Measurements from ENCODE around the gene ZNF350.

ZNF350 gene

DNA sequence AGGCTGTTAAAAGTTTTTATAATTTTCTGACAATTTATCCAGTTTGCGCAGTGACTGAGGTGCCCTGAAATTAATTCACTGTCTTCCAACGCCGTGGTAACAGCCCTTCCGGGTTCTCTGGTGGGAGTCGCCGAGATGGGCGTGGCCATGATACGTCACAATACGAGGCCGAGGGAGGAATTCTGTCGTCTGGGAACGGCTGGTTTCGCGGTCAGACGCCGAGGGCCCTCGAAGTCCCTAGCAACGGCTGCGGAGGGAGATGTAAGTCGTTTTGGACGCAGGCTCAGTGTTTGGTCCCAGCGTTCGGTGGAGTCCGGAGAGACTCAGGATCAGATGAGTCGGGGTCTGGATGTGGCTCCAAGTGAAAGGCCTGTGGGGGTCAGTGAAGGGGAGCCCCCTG lies 37.7 kb downstream of the ZNF350 start:
- Histone ChIP-seq H3K27me3 (ENCODE audit: low read depth, low read length) (no peaks in the 10 kb centered on the region), H3K4me3 (ENCODE audit: low read length) (no peak overlapping the region), H3K27ac (ENCODE audit: low read length) (no peak overlapping the region), H4K20me1 (ENCODE audit: insufficient read depth, low read length) (no peaks in the 10 kb centered on the region), H3K9ac (ENCODE audit: low read length) (no peak overlapping the region), H3K36me3 (replicated peaks; ENCODE audit: low read depth, low read length) (peaks cover 34% of the 10 kb centered on the region), H3K79me2 (ENCODE audit: low read length) (no peaks in the 10 kb centered on the region), H3K4me1 (ENCODE audit: low read length) (no peaks in the 10 kb centered on the region), H3K9me3 (ENCODE audit: insufficient read depth, low read length) (peaks cover 57% of the 10 kb centered on the region), H3K4me2 (ENCODE audit: low read length) (no peak overlapping the region), H2AFZ (ENCODE audit: low read depth, low read length) (no peak overlapping the region)
- TF ChIP-seq EZH2phosphoT487 (IDR thresholded peaks at IDR 0.05; ENCODE audit: low read depth), result no peak
- TF ChIP-seq, protein P1, sequence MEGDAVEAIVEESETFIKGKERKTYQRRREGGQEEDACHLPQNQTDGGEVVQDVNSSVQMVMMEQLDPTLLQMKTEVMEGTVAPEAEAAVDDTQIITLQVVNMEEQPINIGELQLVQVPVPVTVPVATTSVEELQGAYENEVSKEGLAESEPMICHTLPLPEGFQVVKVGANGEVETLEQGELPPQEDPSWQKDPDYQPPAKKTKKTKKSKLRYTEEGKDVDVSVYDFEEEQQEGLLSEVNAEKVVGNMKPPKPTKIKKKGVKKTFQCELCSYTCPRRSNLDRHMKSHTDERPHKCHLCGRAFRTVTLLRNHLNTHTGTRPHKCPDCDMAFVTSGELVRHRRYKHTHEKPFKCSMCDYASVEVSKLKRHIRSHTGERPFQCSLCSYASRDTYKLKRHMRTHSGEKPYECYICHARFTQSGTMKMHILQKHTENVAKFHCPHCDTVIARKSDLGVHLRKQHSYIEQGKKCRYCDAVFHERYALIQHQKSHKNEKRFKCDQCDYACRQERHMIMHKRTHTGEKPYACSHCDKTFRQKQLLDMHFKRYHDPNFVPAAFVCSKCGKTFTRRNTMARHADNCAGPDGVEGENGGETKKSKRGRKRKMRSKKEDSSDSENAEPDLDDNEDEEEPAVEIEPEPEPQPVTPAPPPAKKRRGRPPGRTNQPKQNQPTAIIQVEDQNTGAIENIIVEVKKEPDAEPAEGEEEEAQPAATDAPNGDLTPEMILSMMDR (IDR thresholded peaks at IDR 0.05; ENCODE audit: low read depth, low read length), result no peak

- H3K27ac ChIP-seq (ENCODE audit: low read length), result no peak overlapping the region
- H3K27me3 ChIP-seq (ENCODE audit: low read depth, low read length), result no peaks in the 10 kb centered on the region
- H3K4me1 ChIP-seq (ENCODE audit: low read length), result no peaks in the 10 kb centered on the region
- no peak overlapping the region for H3K4me3 ChIP-seq (ENCODE audit: low read length)
- no peak for TF ChIP-seq EZH2phosphoT487 (IDR thresholded peaks at IDR 0.05; ENCODE audit: low read depth)
- TF ChIP-seq, protein P1 (IDR thresholded peaks at IDR 0.05; ENCODE audit: low read depth, low read length), result no peak
- no peaks in the 10 kb centered on the region for H4K20me1 ChIP-seq (ENCODE audit: insufficient read depth, low read length)
- H3K36me3 ChIP-seq (replicated peaks; ENCODE audit: low read depth, low read length), result peaks cover 57% of the 10 kb centered on the region
- no peaks in the 10 kb centered on the region for H3K79me2 ChIP-seq (ENCODE audit: low read length)
- no peak overlapping the region for H3K4me2 ChIP-seq (ENCODE audit: low read length)
- no peak overlapping the region for H3K9ac ChIP-seq (ENCODE audit: low read length)
- peaks cover 68% of the 10 kb centered on the region for H3K9me3 ChIP-seq (ENCODE audit: insufficient read depth, low read length)
- H2AFZ ChIP-seq (ENCODE audit: low read depth, low read length), result no peak overlapping the region
These were observed 40.0 kb downstream of the ZNF350 start for GRCh38 chr19:51946602-51947001.

- Histone ChIP-seq H3K27ac (ENCODE audit: low read length) (no peak overlapping the region), H3K36me3 (replicated peaks; ENCODE audit: low read depth, low read length) (peaks cover 70% of the 10 kb centered on the region), H3K4me3 (ENCODE audit: low read length) (no peak overlapping the region), H3K79me2 (ENCODE audit: low read length) (no peaks in the 10 kb centered on the region), H4K20me1 (ENCODE audit: insufficient read depth, low read length) (no peaks in the 10 kb centered on the region), H3K9me3 (ENCODE audit: insufficient read depth, low read length) (peaks cover 67% of the 10 kb centered on the region), H3K4me2 (ENCODE audit: low read length) (no peak overlapping the region), H3K27me3 (ENCODE audit: low read depth, low read length) (no peaks in the 10 kb centered on the region), H3K9ac (ENCODE audit: low read length) (no peak overlapping the region), H2AFZ (ENCODE audit: low read depth, low read length) (no peak overlapping the region), H3K4me1 (ENCODE audit: low read length) (no peaks in the 10 kb centered on the region)
- TF ChIP-seq EZH2phosphoT487 (IDR thresholded peaks at IDR 0.05; ENCODE audit: low read depth), result no peak
- TF ChIP-seq, protein P1 (IDR thresholded peaks at IDR 0.05; ENCODE audit: low read depth, low read length), result no peak
These were observed 41.7 kb downstream of the ZNF350 start for GRCh38 chr19:51944798-51945552.

- peaks cover 25% of the 10 kb centered on the region for H3K9me3 ChIP-seq (ENCODE audit: insufficient read depth, low read length)
- no peaks in the 10 kb centered on the region for H3K79me2 ChIP-seq (ENCODE audit: low read length)
- peaks cover 82% of the 10 kb centered on the region for H3K36me3 ChIP-seq (replicated peaks; ENCODE audit: low read depth, low read length)
- no peaks in the 10 kb centered on the region for H3K4me1 ChIP-seq (ENCODE audit: low read length)
- H3K27ac ChIP-seq (ENCODE audit: low read length), result no peak overlapping the region
- no peak overlapping the region for H3K4me3 ChIP-seq (ENCODE audit: low read length)
- no peak for TF ChIP-seq EZH2phosphoT487 (IDR thresholded peaks at IDR 0.05; ENCODE audit: low read depth)
- TF ChIP-seq, protein P1 (IDR thresholded peaks at IDR 0.05; ENCODE audit: low read depth, low read length), result no peak
- H2AFZ ChIP-seq (ENCODE audit: low read depth, low read length), result no peak overlapping the region
- H4K20me1 ChIP-seq (ENCODE audit: insufficient read depth, low read length), result no peaks in the 10 kb centered on the region
- no peaks in the 10 kb centered on the region for H3K27me3 ChIP-seq (ENCODE audit: low read depth, low read length)
- H3K4me2 ChIP-seq (ENCODE audit: low read length), result no peak overlapping the region
- H3K9ac ChIP-seq (ENCODE audit: low read length), result no peak overlapping the region
These were observed 47.7 kb downstream of the ZNF350 start for GRCh38 chr19:51938936-51939335.
